Measurements from ENCODE around the gene PCNT.
A peak's percentile ranks its signal among the peaks of the same experiment; 100 is the strongest.

Gene PCNT, protein sequence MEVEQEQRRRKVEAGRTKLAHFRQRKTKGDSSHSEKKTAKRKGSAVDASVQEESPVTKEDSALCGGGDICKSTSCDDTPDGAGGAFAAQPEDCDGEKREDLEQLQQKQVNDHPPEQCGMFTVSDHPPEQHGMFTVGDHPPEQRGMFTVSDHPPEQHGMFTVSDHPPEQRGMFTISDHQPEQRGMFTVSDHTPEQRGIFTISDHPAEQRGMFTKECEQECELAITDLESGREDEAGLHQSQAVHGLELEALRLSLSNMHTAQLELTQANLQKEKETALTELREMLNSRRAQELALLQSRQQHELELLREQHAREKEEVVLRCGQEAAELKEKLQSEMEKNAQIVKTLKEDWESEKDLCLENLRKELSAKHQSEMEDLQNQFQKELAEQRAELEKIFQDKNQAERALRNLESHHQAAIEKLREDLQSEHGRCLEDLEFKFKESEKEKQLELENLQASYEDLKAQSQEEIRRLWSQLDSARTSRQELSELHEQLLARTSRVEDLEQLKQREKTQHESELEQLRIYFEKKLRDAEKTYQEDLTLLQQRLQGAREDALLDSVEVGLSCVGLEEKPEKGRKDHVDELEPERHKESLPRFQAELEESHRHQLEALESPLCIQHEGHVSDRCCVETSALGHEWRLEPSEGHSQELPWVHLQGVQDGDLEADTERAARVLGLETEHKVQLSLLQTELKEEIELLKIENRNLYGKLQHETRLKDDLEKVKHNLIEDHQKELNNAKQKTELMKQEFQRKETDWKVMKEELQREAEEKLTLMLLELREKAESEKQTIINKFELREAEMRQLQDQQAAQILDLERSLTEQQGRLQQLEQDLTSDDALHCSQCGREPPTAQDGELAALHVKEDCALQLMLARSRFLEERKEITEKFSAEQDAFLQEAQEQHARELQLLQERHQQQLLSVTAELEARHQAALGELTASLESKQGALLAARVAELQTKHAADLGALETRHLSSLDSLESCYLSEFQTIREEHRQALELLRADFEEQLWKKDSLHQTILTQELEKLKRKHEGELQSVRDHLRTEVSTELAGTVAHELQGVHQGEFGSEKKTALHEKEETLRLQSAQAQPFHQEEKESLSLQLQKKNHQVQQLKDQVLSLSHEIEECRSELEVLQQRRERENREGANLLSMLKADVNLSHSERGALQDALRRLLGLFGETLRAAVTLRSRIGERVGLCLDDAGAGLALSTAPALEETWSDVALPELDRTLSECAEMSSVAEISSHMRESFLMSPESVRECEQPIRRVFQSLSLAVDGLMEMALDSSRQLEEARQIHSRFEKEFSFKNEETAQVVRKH (N-terminal part only)

DNA sequence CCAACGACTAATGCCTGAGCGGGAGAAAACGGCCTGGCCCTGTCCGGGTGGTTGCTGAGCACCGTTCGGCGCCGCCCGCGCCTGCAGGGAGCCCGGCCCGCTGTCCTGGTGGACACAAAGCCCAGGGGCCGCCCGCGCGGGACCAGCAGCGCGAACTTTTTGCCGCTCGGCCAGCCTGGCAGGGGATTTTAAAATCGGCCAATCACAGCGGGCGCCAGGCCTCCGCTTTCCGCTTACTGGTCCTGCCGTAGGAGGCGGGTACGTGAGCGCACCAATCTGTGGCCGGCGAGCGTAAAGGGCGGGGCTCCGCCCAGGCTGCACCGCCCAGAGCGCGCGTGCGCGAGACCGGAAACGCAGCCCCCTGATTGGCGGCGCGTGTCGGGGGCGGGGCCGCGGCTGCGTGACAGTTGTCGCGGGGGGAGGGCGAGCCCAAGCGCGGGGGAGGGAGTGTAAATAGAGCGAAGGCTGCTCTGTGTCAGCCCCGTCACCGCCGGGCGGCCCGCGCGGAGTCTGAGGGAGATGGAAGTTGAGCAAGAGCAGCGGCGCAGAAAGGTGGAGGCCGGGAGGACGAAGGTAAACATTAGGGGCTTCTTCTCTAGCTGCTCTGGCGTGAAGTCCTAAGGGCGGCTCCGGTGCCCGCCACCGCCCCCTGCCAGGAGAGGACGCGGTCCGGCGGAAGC lies at the start of gene PCNT, which contains the start of gene C21orf58:
TSS of gene PCNT (plus strand) at position 447 of the 680 bp plus-strand sequence. CDS start at position 520, 73 bp downstream.
TSS of gene C21orf58 (minus strand) at position 161 of the 680 bp plus-strand sequence. CDS start 1,132 bp downstream, outside the sequence.
- peak; percentile 97 for DNase-seq (ENCODE audit: low spot score)

DNA sequence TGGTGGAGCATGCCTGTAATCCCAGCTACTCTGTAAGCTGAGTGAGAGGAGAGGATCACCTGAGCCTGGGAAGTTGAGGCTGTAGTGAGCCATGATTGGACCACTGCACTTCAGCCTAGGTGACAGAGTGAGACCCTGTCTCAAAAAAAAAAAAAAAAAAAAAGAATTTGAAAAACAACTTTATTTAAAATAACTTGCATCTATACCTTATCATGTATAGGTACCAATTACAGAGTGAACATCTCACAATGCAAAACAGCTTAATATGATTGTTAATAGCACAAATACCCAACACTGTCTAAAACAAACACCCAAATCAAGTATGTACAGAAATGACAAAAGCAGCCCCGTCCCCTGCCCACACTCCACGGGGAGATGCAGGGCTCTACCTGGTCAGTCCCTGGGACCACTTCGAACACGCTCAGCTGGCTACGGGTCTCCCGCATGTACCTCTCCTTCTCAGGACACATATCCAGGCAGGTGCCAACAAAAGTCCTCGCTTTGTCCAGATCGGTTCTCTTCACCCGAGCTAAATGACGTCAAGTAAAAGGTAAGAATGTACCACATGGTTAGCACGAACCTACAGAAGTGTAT lies 49.1 kb upstream of the PCNT start:
- DNase-seq (ENCODE audit: low spot score) = no peak

DNA sequence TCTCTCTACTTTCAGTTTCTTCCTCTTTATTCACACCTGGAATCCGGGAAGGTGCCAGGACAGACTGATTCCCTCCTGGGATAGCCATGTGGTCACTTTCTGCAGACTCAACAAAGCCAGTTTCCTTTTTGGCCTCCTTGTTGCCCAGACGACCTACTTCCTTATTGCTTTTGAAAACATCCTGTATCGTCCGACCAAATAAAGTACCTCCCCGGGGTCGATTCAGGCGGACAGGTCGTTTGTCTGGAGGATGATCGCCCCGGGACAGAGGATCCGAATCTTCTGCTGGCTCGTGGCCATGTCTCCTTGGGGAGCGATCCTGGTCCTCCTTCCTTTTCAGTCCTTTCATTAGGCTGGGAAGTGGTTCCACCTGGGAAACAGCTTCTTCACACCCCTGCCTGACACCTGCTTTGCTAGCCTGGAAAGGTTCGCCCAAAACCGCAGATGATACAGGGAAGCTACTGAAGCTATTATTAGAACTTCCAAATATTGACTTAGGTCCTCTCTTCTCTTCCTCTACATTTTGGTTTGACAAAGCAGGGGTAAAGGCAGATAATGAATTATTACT lies 39.8 kb upstream of the PCNT start:
- no peak for DNase-seq (ENCODE audit: low spot score)

DNA sequence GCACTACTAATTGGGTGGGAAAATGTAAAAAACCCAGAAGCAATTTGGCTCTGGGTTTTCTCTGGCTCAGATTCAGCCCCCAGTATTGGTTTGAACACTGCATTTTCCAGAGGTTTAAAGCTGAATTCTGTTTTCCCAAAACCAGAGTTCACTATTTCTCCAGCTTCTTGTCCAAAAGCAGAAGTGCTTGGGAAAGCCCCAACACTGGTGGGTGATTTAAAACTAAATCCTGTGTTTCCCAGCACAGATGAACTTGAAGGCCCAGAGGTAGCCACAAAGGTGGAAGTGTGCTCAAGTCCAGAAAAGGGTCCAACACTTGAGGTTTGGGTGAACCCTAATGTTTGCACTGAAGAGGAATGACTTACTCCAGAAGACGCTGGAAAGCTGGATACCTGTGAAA lies 39.2 kb upstream of the PCNT start:
- no peak for DNase-seq (ENCODE audit: low spot score)

DNA sequence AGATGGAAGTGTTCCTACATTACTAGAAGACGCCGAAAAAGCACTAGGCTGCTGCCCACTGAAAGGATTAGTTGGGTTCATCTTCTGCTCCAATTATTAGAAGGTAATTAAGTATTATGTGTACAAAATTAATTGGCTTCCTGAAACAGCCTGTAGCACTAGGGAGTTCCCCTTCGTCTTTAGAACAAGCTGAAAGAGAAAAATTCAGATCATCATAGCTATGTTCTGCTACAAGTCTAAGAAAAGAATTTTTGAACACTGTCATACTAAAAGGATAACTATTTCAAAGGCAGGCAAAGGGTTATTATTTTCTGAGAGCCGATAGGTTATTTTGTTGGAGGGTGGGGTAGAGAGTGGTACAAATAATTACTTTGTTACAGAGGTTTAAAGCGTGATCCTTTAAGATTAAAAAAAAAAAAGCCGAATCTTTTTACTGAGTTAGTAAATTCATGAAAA lies 38.7 kb upstream of the PCNT start, which contains the start of gene MCM3AP:
TSS of gene MCM3AP (minus strand) at position 406 of the 456 bp plus-strand sequence. CDS start at position 81, 325 bp downstream.
- DNase-seq (ENCODE audit: low spot score) = no peak

DNA sequence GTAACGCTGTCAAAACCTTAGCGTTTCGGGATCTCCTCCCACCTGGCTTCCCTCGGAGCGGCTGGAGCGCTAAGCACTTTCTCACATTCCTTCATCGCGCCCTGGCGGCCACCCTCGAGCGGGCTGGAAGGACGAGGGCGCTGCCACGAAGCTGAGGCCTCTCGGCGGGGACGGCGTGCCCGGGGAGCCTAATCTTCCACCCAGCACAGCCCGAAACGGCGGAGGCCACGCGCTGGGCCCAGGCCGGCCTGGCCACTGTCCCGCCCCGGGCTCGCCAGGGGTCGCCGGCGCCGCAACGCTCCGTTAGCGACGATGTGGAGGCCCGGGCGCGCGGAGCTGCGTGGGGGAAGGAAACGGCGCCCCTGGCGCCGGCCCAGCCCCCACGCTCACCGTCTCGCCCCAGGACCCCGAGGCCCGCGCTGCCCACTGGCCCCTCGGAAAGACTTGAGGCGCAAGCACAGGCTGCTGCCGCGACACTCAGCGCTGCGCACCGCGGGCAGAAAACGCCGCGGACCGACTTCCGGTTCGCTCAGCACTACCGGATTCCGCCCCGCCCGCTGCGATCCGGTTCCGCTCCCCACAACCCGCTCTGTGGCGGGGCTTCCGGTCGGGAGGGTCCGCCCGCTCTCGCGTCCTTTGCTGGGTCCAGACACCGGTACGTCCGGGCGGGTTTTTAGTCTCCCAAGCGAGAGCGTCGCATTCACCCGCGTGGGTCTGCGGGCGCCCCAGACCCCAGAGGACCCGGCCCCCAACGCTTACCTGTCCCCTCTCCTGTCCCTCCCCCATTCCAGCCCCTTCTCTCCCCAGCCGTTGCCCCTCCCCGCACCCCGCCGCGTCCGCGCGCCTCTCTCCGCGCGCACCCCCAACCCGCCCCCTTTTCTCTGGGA lies 38.0 kb upstream of the PCNT start, which contains the start of gene YBEY:
TSS of gene YBEY (plus strand) at position 582 of the 887 bp plus-strand sequence. CDS start 572 bp downstream, outside the sequence.
- peak; percentile 90 for DNase-seq (ENCODE audit: low spot score)

DNA sequence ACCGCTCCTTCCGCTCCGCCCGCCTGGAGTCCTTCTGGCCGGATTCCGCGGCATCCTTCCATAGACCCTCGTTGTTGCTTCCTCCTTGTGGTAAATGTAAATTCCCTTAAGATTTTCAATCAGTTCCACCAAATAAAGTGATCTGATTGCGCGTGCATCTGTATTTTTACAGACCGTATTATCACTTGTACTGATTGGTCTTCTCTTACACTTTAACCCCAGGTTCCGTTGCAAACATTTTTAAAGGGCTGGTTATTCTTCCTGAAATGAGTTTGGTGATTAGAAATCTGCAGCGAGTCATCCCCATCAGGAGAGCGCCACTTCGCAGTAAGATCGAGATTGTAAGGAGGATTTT lies 37.3 kb upstream of the PCNT start:
- no peak for DNase-seq (ENCODE audit: low spot score)

DNA sequence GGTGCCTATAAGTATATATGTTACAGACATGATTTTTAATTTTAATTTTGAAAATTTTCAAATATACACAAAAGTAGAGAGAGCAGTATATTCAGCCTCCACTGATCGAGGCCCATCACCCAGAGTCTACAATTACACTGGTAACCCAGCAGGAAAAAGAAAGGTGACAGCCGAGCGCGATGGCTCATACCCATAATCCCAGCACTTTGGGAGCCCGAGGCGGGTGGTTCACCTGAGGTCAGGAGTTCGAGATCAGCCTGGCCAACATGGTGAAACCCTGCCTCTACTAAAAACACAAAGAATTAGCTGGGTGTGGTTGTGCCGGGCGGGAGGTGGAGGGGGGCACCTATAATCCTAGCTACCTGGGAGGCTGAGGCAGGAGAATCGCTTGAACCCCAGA lies 36.4 kb upstream of the PCNT start:
- DNase-seq (ENCODE audit: low spot score) = no peak

DNA sequence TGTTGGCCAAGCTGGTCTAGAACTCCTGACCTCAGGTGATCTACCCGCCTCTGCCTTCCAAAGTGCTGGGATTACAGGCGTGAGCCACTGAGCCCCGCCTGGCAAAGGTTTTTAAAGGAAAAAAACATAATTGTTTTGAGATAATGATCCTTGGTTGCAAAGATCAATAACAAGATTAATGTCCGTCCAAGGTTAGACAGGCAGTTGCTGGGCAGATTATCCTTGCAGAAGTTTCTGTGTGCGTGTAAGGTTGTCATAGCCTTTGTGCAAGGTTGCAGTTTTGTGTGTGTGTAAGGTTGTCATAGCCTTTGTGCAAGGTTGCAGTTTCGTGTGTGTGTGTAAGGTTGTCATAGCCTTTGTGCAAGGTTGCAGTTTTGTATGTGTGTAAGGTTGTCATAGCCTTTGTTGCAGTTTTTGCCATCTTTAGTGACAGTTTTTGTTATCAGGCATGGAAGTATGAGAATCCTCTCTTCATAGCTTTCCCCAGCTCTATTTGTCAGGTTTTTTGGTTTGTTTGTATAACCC lies 34.2 kb upstream of the PCNT start:
- no peak for DNase-seq (ENCODE audit: low spot score)

DNA sequence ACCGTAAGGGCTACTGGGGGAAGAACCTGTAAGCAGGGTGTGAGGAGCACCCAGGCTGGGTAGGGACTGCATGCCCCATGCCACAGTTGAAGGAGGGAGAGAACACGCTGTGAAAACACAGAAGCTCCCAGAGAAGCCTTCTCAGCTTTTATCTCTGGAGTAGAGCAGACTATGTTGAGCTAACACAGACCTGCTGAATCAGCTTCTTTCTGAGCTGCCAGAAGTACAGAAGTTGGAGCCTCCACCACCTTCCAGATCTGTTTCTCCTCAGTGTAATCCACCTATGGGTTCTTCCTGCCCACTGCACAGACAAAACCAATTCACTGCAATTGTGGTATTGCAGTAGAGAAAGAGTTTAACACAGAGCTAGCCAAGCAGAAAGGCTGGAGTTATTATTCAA lies 32.4 kb upstream of the PCNT start:
- no peak for DNase-seq (ENCODE audit: low spot score)

DNA sequence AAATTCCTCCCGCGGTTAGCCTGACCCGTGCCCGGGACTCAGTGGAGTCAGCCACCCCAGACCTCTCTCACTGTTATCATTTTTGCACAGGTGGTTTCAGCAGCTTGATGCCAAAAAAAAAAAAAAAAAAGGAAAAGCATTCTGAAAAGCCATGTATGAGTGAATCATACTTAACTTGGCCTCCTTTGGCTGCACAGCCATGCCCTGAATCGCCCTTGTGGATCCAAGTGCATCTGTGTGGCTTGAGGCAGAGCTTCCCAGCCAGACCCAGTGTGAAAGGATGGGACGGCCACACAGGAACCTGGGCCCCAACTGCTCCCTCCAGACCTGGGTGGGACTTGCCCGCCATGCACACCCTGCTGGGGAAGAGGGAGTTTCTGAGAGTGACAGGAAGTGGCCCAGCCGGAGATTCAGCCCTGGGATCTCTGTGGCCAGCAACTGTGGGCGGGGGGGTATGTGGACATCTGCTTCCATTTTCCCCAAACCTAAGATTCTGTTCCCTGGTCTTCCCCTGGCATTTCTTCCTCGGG lies 29.2 kb upstream of the PCNT start:
- DNase-seq (ENCODE audit: low spot score) = no peak

DNA sequence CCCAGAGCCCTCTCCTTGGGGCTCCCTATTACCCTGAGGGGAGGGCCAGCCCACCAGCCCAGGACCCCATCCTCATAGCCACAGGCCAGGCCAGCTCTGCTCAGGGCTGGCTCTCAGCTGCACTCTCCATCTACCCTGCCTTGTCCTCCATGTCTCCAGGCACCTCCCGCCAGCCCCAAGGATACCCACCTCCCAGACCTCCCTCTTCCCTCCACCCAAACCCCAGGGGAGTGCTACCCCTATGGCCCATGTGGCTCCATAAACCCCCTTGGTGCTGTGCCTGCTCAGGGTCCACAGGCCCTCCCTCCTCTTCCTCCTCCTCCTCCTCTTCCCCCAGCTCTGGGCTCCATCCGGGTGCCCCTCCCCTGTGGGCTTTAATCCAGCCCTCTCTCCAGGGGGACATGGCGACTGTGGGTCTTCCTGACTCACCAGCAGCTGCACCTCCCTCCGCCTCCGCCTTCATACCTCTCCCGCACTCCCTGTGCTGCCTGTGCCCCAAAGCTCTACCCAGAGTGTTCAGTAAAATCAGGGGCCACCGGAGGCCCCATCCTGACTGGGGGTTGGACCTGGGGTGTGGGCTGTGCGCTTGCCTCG lies 28.7 kb upstream of the PCNT start:
- no peak for DNase-seq (ENCODE audit: low spot score)

DNA sequence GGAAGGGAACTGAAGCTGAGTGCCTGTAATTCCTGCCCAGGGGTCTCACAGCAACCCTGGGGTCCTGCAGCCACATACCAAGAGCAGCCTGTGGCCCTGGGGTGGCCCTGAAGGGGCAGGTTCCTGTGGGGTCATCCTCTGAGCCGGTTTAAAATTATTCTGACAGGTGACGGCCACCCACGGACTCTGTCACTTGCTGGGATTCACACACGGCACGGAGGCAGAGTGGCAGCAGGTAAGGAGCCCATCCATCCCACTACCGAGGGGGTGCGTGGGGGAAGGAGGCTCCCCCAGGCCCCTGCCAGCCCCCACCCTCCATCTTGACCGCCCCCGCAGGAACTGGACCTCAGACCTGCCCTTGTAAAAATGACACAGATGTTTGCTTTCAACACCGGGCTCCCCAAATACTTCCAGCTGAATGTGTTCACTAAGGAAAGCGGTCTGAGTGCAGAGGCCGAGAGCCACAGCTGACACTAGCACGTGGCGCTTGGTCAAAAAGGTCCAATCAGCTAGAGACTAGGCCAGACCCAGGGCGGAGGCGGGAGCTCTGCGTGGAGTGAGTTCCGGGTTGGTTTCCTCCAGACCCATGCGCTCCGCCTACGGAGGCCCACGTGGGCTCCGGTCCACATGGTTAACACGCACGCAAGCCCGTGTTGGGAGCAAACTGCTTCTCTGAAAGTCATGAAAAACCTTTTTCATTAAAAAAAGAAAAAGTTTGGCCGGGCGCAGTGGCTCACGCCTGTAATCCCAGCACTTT lies 27.8 kb upstream of the PCNT start:
- DNase-seq (ENCODE audit: low spot score) = no peak

DNA sequence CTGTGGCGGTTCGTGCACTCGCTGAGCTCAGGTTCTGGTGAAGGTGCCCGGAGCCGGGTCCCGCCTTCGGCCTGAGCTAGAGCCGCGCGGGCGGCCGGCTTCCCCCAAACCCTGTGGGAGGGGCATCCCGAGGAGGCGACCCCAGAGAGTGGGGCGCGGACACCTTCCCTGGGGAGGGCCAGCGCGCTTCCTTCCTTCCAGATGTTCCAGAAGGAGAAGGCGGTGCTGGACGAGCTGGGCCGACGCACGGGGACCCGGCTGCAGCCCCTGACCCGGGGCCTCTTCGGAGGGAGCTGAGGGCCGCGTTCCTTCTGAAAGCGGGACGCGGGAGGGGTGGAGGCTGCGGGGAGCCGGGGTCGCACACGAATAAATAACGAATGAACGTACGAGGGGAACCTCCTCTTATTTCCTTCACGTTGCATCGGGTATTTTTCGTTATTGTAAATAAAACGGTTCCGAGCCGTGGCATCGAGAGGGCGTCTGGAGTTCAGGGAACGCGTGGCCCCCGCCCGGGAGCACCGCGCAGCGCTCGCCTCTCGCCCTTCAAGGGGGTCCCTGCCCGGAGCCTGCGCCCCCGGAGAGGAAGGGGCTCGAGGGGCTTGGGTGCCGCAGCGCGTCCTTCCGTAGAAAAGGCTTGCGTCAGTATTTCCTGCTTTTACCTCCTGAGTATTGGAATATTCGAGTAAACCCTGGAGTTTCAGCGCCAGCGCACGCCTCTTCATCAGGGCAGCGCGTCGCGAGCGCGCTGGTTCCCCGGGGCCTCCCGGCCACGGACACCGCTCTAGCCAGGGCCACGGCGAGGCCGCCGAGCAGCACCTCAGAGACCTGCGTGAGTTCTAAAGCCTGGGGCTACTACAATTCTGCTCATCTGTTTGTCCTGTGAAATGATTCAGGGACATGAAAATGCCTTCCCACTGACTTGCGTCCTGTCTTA lies 26.4 kb upstream of the PCNT start:
- no peak for DNase-seq (ENCODE audit: low spot score)

DNA sequence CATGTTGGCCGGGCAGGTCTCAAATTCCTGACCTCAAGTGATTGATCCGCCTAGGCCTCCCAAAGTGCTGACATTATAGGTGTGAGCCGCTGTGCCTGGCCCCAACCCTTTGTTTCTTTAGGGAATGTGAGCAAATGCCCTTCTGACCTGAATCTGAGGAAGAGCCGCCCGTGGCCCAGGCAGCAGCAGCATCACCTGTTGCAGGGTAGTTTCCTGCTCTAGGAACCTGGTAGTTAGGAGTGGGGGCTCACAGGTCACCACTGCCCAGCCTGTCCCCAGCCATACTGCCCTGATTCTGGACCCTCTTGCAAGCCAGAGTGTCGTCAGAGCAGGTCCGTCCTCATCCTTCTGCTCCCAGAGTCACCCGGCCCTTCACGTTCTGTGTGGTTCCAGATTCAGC lies 24.8 kb upstream of the PCNT start:
- DNase-seq (ENCODE audit: low spot score) = no peak

DNA sequence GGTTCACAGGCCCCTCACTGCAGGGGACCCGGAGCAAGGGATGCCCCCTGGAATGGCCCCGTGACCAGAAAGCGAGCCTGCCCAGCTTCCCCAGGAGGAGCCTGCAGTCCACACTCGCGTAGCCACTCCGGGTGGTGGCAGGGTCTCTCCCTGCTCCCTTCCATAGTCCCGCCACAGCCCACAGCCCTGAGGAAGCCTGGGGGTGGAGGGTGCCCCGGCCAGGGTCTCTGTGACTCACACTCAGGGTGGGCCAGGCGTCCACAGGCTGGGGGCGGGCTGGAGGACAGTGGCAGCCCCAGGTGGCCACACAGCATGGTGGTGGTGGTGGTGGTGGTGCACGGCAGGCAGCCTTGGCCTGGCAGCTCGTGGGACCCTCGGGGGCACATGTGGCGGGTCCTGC lies 22.2 kb upstream of the PCNT start:
- no peak for DNase-seq (ENCODE audit: low spot score)

DNA sequence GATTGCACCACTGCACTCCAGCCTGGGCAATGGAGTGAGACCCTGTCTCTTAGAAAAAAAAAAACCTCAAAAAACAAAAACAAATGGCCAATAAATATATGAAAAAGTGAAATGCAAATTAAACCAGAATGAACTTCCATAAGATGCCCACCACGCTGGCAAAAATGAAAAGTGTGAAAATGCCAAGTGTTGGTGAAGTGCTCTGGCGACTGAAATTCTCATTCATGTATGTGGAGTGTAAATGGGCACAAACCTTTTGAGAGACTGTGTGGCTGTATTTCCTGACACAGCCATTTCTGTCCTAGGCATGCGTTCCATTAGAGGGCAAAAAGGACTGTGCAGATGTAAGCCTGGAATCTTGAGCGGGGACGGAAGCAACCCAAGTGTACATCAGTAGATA lies 19.5 kb upstream of the PCNT start:
- DNase-seq (ENCODE audit: low spot score) = no peak
